ENCODE results near the gene PER1.
"Not testable (repeated sequence)": the region's sequence is repeated elsewhere in the genome, so short reads cannot be mapped to it uniquely, and the experiment has no call there.

Gene PER1

GRCh38 chr17:8120520-8121406 lies 31.4 kb downstream of the PER1 start:
- peak in 2 of 3 experiments; percentile 71 to 83 for DNase-seq (ENCODE audit: low read depth in 3 of 3)

GRCh38 chr17:8119581-8120519 lies 32.4 kb downstream of the PER1 start:
- peak; percentile 84 to 92 (median 85) for DNase-seq (ENCODE audit: low read depth in 3 of 3)

DNA sequence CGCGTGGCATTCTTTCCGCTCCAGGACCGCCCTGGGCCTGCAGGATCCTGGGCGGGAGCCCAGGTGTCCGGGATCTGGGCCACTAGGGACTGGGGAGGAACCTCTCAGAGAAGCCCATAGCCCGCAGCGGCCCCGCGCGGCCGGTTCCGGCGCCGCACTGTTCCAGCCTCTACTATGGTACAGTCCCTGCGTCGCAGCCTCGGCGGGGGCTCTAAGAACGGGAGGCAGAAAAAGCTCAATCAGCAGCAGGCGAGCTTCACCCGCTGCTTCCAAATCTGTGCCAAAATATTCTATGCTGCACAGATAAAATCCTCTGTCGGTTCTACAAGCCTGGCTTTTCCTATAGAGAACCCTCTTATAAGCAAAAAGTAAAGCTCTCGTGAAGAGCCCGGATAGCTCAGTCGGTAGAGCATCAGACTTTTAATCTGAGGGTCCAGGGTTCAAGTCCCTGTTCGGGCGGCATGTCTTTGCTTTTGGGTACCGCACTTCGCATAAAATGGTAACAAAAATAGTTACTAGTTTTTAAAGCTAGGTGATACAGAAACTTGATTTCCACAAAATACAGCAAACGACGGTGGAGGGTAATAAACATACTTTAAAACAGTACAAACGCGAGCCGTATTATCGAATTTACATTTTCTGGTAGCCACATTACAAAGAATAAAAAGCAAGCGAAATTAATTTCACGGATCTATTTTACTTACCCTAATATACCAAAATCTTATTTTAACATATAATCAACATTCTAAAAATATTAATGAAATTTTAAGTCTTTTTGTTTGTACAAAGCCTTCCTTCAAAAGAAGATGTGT lies 33.2 kb downstream of the PER1 start:
- peak in 2 of 3 experiments; percentile 71 to 87 for DNase-seq (ENCODE audit: low read depth in 3 of 3)

DNA sequence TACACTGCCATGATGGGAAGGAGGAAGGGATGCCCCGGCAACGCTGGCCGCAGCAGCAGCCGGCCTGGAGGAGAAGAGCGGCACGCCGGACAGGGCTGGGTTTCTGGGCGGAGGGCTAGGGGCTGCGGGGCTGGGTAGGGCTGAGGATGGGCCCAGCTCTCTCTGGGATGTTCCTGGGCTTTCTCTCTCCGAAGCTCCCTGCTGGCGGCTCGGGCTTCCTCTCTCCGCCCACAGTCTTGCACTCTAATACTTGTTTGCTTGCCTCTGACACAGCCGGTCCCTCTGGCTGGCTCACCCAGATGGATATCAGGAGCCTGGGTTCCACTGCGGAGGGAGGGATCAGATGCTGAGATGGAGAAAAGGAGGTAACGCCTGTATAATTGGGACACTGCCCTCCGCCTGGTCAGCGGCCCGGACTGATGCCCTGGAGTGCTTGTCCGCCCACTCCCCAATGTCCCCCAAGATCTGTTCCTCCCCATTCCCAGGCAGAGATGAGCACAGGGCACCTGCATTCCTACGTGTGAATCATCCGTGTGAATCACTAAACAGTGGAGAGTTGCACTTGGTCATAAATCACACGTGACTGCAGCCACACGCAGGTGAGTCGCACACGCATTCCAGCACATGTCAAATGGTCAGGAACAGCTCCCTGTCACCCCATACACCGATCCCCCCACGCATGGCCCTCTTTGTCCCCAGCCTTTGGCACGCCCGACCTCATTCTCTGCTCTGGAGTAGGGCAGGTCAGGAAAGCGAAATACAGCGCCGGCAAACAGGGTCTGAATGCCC lies 34.0 kb downstream of the PER1 start, which contains the start of gene ALOXE3:
TSS of gene ALOXE3 (minus strand) at position 535 of the 789 bp plus-strand sequence. CDS start at position 11, 524 bp downstream.
- peak in 1 of 3 experiments; percentile 23 for DNase-seq (ENCODE audit: low read depth in 3 of 3)

DNA sequence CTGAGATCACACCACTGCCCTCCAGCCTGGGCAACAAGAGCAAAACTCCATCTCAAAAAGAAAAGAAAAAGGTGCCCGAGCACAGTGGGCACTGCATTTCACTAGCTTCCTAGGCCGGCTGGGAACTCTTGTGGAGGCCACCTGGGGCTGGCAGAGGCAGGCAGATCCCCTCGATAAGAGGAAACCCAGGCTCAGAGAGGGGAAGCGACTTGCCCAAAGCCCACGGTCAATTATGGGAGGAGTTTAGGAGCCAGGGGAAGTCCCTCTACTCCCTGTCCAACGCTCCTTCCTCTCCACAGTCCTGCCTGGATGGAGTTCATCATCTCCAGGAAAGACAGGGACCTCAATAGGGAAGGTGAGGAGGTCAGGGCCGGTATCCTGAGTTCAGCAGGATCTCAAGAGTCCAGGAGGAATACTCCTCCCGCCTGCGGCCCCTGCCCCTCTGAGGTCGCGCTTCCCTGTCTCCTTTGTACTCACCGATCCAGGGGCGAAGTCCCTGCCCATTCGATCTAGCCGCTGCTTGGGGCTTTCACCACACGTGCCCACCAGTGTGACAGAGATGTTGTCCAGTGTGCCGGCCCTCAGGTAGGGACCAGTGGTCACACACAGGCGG lies 34.7 kb downstream of the PER1 start:
- DNase-seq (ENCODE audit: low read depth in 3 of 3), result no peak

- no peak for DNase-seq (ENCODE audit: low read depth in 3 of 3)
Measured at GRCh38 chr17:8116776-8117175, 35.4 kb downstream of the PER1 start.

- no peak for DNase-seq (ENCODE audit: low read depth in 3 of 3)
Measured at GRCh38 chr17:8110907-8111306, 41.3 kb downstream of the PER1 start.

DNA sequence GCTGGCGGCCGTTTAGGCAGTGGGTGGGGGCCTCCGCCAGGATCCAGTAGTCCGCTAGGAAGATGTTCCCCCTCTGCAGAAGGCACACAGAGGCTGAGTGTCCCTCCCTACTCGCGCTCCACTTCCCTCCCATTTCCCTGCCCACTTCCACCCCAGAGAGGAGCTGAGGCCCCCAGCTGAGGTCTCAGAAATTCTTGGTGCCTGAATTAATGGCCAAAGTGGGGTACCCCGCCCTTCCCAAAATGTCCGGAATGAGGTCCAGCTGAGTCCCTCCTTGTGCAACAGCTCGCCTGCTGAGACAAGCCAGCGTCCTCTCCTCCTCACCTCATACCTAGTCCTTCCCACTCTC lies 41.8 kb downstream of the PER1 start:
- no peak for DNase-seq (ENCODE audit: low read depth in 3 of 3)

GRCh38 chr17:8109661-8110455 lies 42.3 kb downstream of the PER1 start:
- DNase-seq (ENCODE audit: low read depth in 3 of 3), result peak in 2 of 3 experiments; percentile 63 to 76

GRCh38 chr17:8108972-8109660 lies 43.1 kb downstream of the PER1 start:
- no peak for DNase-seq (ENCODE audit: low read depth in 3 of 3)

DNA sequence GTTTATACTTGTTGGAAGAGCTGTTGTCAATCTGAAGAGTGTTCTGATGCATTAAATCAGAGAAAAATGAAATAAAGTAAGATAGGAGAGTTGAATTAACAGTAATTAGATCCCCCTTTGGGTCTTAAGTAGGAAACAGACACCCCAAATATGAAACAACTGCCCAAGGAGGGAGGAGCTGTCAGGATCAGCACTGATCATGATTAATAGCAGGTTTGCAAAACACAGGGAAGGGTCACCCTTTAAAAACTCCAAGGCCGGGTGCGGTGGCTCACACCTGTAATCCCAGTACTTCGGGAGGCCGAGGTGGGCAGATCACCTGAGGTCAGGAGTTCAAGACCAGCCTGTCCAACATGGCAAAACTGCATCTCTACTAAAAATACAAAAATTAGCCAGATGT lies 45.2 kb downstream of the PER1 start:
- DNase-seq (ENCODE audit: low read depth in 3 of 3), result not testable (repeated sequence)

- DNase-seq (ENCODE audit: low read depth in 3 of 3), result no peak
Measured at GRCh38 chr17:8105957-8106398, 46.2 kb downstream of the PER1 start.

DNA sequence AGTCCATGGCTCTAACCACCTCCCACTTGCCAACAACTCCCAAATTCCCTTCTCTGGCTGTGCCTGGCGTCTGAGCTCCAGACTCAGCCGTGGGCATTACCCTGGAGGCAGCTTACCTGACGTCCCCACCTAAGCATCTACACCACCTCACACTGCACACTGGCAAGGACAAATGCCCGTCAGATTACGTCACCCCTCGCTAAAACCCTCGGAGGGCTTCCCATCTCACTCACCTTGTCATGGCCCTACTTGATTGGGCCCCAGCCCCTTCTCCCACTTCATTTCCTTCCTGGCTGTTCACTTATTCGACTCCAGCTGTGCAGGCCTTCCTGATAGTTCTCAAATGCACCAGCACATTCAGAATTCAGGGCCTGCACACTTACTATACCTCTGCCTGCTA lies 47.3 kb downstream of the PER1 start:
- DNase-seq (ENCODE audit: low read depth in 3 of 3), result no peak

DNA sequence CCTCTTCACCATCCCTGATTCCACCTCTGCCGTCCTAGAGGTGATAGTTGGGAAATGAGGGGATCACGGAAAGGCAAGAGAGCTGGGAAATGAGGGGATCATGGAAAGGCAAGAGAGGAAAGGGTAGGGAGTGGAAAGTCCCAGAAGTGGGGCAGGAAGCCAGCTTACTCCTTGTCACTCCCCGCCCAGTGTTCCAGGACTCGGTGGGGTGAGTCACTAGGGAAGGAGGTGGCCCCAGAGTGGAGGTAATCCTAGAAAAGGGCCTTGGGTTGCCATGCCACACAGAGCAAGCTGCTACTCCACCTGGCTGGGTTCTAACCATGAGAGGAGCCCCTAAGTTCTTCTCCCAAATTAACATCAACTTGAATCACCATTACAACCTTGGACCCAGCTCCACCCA lies 48.7 kb downstream of the PER1 start:
- no peak for DNase-seq (ENCODE audit: low read depth in 3 of 3)

- DNase-seq (ENCODE audit: low read depth in 3 of 3), result no peak
Measured at GRCh38 chr17:8101721-8102120, 50.5 kb downstream of the PER1 start.

DNA sequence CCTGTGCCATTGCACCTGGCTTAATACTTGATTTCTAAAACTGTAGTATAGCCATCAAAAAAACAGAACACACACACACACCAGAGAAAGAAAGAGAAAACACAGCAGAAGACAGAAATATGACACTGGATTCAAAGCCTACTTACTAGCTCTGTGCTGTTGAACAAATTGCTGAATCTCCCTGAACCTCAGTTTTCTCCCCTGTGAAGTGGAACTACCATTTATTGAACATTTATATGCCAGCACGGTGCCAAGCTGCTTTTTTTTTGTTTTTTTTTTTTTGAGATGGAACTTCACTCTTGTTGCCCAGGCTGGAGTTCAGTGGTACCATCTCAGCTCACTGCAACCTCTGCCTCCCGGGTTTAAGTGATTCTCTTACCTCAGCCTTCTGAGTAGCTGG lies 51.4 kb downstream of the PER1 start:
- no peak for DNase-seq (ENCODE audit: low read depth in 3 of 3)

DNA sequence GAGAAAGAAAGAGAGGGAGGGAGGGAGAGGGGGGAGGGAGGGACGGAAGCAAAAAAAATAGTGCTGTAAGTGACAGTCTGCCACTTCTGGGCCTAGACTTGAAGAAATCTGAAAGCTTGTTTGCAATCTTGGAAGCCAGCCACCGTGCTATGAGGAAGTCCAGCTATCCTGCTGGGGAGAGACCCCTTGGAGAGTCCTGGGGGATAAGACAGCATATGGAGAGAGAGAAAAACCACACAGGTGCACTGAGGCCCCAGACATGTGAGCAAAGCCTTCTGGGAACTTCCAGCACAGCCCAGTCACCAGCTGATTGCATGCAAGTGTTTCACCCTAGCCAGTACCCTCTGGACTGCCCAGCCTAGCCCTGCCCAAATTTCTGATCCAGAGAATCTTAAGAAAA lies 52.1 kb downstream of the PER1 start:
- DNase-seq (ENCODE audit: low read depth in 3 of 3), result no peak

GRCh38 chr17:8096541-8096940 lies 55.7 kb downstream of the PER1 start:
- no peak for DNase-seq (ENCODE audit: low read depth in 3 of 3)

GRCh38 chr17:8095361-8095760 lies 56.8 kb downstream of the PER1 start:
- no peak for DNase-seq (ENCODE audit: low read depth in 3 of 3)
